Endometrial microvascular endothelial cells (primary cell): ENCODE measurements around the gene BCAS3. TPM values are rescaled to one million over a fixed set of nuclear protein-coding genes. Genes with fewer than 3 reads are reported as not detected.

ENCODE experiments used
- in situ Hi-C: cut with HindIII; loops from 2 replicates; pipeline ENCODE4 v1.10.0; 2017; ENCODE audit warnings: low sequenced_read_pairs, low pct_unique_long_range_greater_than_20kb; ENCODE audit errors: inconsistent ontology term
- total RNA-seq: library from RNA; depleted of rRNA; stranded (reverse); fragments of >200 nt; gene quantifications from one replicate; pipeline ENCODE4 v1.2.3, GENCODE V29; 2015; ENCODE audit errors: inconsistent ontology term

The BCAS3 gene
- total RNA-seq, result 21.2 TPM

- in situ Hi-C loops, result no loop called here
Measured at GRCh38 chr17:60677308-60678117, at the start of gene BCAS3. BCAS3 (plus strand) TSS chr17:60677851.

DNA sequence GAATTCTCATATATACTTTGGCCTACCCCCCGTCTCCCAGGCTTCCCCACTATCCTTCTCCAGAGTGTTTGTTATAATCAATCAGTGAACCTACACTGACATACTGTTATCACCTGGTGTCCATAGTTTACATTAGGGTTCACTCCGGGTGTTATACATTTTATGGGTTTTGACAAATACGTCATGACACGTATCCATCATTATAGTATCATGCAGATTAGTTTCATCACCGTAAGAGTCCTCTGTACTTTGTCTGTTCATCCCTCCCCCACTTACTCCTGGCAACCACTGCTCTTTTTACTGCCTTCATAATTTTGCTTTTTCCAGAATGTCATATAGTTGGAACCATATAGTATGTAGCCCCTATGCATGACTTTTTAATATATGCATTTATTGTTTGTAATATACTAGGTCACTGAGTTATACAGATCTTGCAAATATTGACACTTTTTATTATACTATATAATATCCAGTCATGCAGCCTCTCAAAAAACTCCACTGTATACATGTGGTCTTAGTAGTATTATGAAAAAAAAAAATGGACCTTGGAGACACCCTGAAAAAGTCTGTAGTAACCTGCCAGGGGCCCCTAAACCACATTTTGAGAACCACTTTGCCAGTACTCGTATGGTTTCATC is 49.3 kb upstream of the BCAS3 start:
- in situ Hi-C loops, result no loop called here

GRCh38 chr17:60629120-60629519 is 48.5 kb upstream of the BCAS3 start:
- in situ Hi-C loops, result no loop called here

GRCh38 chr17:60630352-60630751 is 47.3 kb upstream of the BCAS3 start:
- in situ Hi-C loops, result no loop called here

DNA sequence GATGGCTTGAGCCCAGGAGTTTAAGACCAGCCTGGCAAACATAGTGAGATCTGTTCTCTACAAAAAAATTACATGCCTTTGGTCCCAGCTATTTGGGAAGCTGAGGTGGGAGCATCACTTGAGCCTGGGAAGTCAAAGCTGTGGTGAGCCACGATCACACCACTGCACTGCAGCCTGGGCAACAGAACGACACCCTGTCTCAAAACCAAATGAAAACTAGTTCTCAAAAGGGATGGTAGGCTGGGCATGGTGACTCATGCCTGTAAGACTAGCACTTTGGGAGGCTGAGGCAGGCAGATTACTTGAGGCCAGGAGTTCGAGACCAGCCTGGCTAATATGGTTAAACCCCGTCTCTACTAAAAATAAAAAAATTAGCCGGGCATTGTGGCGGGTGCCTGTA is 46.5 kb upstream of the BCAS3 start:
- in situ Hi-C loops, result no loop called here

DNA sequence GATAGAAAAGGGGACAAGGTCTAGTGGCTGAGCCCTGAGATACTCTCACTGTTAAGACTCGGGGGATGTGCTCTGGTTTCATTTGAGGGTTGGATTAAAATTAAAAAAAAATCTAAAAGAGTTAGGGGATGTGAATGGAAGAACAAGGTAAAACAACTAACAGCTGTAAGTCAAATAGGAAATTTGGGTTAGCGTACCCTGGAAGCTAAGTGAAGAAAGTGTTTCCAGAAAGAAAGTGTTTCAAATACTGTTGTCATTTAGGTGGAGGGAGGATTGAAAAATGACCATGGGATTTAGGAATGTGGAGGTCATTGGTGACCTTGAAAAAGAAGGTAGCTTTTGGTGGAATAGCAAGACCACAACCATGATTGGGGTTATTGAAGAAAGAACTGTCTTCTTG is 40.0 kb upstream of the BCAS3 start:
- in situ Hi-C loops, result no loop called here

DNA sequence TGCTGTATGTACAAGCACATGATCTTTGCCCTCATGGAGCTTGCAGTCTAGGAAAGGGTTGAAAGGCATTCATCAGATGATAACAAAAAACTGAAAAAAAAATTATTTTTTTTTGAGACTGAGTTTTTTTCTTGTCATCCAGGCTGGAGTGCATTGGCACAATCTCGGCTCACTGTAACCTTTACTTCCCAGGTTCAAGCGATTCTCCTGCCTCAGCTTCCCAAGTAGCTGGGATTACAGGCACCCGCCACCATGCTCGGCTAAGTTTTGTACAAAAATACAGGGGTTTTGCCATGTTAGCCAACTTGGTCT is 38.7 kb upstream of the BCAS3 start:
- in situ Hi-C loops, result no loop called here

DNA sequence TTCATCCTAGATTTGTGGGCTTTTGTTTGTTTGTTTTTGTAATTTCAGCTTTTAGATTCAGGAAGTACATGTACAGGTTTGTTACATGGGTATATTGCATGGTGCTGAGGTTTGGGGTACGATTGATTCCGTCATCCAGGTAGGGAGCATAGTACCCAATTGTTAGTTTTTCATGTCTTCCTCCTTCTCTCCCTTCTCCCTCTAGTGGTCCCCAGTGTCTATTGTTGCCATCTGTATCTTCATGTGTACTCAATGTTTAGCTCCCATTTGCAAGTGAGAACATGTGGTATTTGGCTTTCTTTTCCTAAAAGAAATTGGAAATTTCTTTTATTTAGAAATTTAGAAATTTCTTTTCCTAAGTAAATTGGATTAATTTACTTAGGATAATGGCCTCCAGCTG is 37.1 kb upstream of the BCAS3 start:
- in situ Hi-C loops, result no loop called here

DNA sequence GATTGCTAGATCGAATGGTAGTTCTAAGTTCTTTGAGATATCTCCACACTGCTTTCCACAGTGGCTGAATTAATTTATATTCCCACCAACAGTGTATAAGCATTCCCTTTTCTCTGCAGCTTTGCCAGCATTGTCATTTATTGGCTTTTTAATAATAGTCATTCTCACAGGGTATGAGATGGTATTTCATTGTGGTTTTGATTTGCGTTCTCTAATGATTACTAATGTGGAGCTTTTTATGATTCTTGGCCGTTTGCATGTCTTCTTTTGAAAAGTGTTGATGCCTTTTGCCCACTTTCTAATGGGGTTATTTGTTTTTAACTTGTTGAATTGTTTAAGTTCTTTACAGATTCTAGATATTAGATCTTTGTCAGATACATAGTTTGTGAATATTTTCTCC is 36.5 kb upstream of the BCAS3 start:
- in situ Hi-C loops, result no loop called here

- in situ Hi-C loops, result no loop called here
Measured at GRCh38 chr17:60641810-60642220, 35.8 kb upstream of the BCAS3 start.

- in situ Hi-C loops, result no loop called here
Measured at GRCh38 chr17:60645918-60646523, 31.6 kb upstream of the BCAS3 start.

DNA sequence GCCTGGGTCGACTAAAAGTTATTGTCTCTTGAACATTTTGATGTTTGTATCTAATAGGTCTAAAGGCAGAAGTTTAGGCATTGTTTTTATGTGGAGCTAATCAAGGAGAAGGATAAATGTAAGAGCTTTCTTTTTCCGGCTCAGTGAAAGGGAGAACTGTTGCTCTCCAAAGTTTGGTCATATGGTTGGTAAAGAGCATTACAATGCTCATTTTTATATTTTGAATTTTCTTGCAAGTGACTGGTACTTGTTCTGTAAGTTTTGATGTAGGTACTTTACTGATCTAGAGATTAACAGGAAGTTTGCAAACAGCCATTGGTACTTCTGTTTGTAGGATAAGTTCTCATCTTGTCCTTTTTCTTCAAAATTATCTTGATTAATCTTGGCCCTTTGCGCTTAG is 30.9 kb upstream of the BCAS3 start:
- in situ Hi-C loops, result no loop called here

- in situ Hi-C loops, result no loop called here
Measured at GRCh38 chr17:60647705-60648104, 29.9 kb upstream of the BCAS3 start.

GRCh38 chr17:60652454-60653247 is 25.0 kb upstream of the BCAS3 start:
- in situ Hi-C loops, result no loop called here

DNA sequence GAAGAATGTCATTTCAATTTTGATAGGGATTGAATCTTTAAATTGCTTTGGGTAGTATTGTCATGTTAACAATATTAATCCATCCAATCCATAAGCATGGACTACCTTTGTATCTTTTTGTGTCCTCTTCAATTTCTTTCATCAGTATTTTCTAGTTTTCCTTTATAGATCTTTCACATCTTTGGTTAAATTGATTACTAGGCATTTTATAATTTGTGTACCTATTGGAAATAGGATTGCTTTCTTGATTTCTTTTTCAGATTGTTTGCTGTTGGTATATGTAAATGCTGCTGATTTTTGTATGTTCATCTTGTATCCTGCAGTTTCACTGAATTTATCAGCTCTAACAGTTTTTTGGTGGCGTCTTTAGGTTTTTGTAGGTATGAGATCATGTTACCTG is 24.1 kb upstream of the BCAS3 start:
- in situ Hi-C loops, result no loop called here

- in situ Hi-C loops, result no loop called here
Measured at GRCh38 chr17:60656499-60656898, 21.2 kb upstream of the BCAS3 start.

- in situ Hi-C loops, result no loop called here
Measured at GRCh38 chr17:60659156-60659555, 18.5 kb upstream of the BCAS3 start.

- in situ Hi-C loops, result no loop called here
Measured at GRCh38 chr17:60661489-60661888, 16.2 kb upstream of the BCAS3 start.

GRCh38 chr17:60664022-60664421 is 13.6 kb upstream of the BCAS3 start:
- in situ Hi-C loops, result no loop called here

DNA sequence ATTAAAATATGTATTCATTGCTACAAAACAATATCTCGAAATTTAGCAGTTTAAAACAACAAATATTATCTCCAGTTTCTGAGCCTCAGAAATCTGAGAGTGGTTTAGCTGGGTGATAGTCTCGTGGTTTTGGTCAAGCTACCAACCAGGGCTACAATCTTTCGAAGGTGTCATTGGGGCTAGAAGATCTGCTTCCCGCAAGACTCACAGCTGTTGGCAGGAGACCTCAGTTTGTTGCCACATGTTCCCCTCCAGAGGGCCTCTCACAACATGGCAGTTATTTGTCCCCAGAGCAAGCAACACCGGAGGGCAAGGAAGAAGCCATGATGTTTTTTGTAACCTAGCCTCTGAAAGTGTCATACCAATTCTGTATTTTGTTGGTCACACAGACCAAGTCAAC is 12.0 kb upstream of the BCAS3 start:
- in situ Hi-C loops, result no loop called here
